Skeletal muscle satellite cell (primary cell): ENCODE measurements around the gene SOCS3.

Experiments used
- H3K27me3 ChIP-seq: 2 replicates; pipeline ENCODE4 v1.7.0; 2013; ENCODE audit warnings: low read length; ENCODE audit not compliant: control insufficient read depth, insufficient read depth
- H3K36me3 ChIP-seq: 2 replicates; pipeline ENCODE4 v1.7.0; 2013; ENCODE audit warnings: mild to moderate bottlenecking, control low read depth, low read length; ENCODE audit not compliant: insufficient read depth
- H3K4me1 ChIP-seq: 2 replicates; pipeline ENCODE4 v1.7.0; 2013; ENCODE audit warnings: low read length; ENCODE audit not compliant: control insufficient read depth, insufficient read depth
- H3K4me2 ChIP-seq: 2 replicates; pipeline ENCODE4 v1.7.0; 2013; ENCODE audit warnings: mild to moderate bottlenecking, low read length
- H3K4me3 ChIP-seq: 2 replicates; pipeline ENCODE4 v1.7.0; 2013; ENCODE audit warnings: low read length
- H3K9ac ChIP-seq: 2 replicates; pipeline ENCODE4 v1.7.0; 2013; ENCODE audit warnings: mild to moderate bottlenecking, low read depth, low read length, moderate library complexity
- H3K9me3 ChIP-seq: replicated peaks from 2 replicates; pipeline ENCODE4 v1.7.0; 2013; ENCODE audit warnings: mild to moderate bottlenecking, control low read depth, low read length

The SOCS3 gene

GRCh38 chr17:78375401-78376151, 15.7 kb upstream of the SOCS3 start:
- H3K4me3 ChIP-seq = peak overlapping the region; percentile 40
- peak overlapping the region; percentile 68 for H3K4me2 ChIP-seq
- H3K36me3 ChIP-seq = no peaks in the 10 kb centered on the region
- H3K4me1 ChIP-seq = peaks cover 51% of the 10 kb centered on the region
- no peaks in the 10 kb centered on the region for H3K9me3 ChIP-seq
- H3K9ac ChIP-seq = peak overlapping the region; percentile 58
- H3K27me3 ChIP-seq = no peaks in the 10 kb centered on the region

- Histone ChIP-seq H3K27me3 (no peaks in the 10 kb centered on the region), H3K4me1 (peaks cover 48% of the 10 kb centered on the region), H3K4me2 (peak overlapping the region; percentile 68), H3K36me3 (no peaks in the 10 kb centered on the region), H3K4me3 (peak overlapping the region; percentile 30), H3K9ac (peak overlapping the region; percentile 58), H3K9me3 (no peaks in the 10 kb centered on the region)
These were observed 14.9 kb upstream of the SOCS3 start for GRCh38 chr17:78374631-78375274.

- Histone ChIP-seq H3K9me3 (no peaks in the 10 kb centered on the region), H3K27me3 (no peaks in the 10 kb centered on the region), H3K4me3 (no peak overlapping the region), H3K4me2 (no peak overlapping the region), H3K9ac (no peak overlapping the region), H3K4me1 (peaks cover 42% of the 10 kb centered on the region), H3K36me3 (no peaks in the 10 kb centered on the region)
These were observed 14.3 kb upstream of the SOCS3 start for GRCh38 chr17:78374189-78374588.

GRCh38 chr17:78372841-78373240, 13.0 kb upstream of the SOCS3 start:
- Histone ChIP-seq H3K4me3 (no peak overlapping the region), H3K4me1 (peaks cover 37% of the 10 kb centered on the region), H3K9me3 (no peaks in the 10 kb centered on the region), H3K36me3 (no peaks in the 10 kb centered on the region), H3K27me3 (no peaks in the 10 kb centered on the region), H3K9ac (no peak overlapping the region), H3K4me2 (no peak overlapping the region)

GRCh38 chr17:78371056-78371455, 11.2 kb upstream of the SOCS3 start:
- Histone ChIP-seq H3K4me2 (no peak overlapping the region), H3K27me3 (peaks cover 6% of the 10 kb centered on the region), H3K9ac (no peak overlapping the region), H3K36me3 (no peaks in the 10 kb centered on the region), H3K9me3 (no peaks in the 10 kb centered on the region), H3K4me1 (peaks cover 28% of the 10 kb centered on the region), H3K4me3 (no peak overlapping the region)

GRCh38 chr17:78369791-78370381, 10.0 kb upstream of the SOCS3 start:
- Histone ChIP-seq H3K27me3 (peaks cover 7% of the 10 kb centered on the region), H3K9ac (no peak overlapping the region), H3K4me3 (no peak overlapping the region), H3K4me1 (peaks cover 25% of the 10 kb centered on the region), H3K9me3 (no peaks in the 10 kb centered on the region), H3K36me3 (no peaks in the 10 kb centered on the region), H3K4me2 (no peak overlapping the region)

- Histone ChIP-seq H3K36me3 (no peaks in the 10 kb centered on the region), H3K4me2 (no peak overlapping the region), H3K9me3 (no peaks in the 10 kb centered on the region), H3K27me3 (peaks cover 7% of the 10 kb centered on the region), H3K4me1 (peaks cover 16% of the 10 kb centered on the region), H3K9ac (no peak overlapping the region), H3K4me3 (no peak overlapping the region)
These were observed 9.1 kb upstream of the SOCS3 start for GRCh38 chr17:78368854-78369495.

- H3K36me3 ChIP-seq = no peaks in the 10 kb centered on the region
- H3K9me3 ChIP-seq = no peaks in the 10 kb centered on the region
- no peak overlapping the region for H3K4me3 ChIP-seq
- H3K4me1 ChIP-seq = peaks cover 15% of the 10 kb centered on the region
- peaks cover 7% of the 10 kb centered on the region for H3K27me3 ChIP-seq
- no peak overlapping the region for H3K4me2 ChIP-seq
- no peak overlapping the region for H3K9ac ChIP-seq
These were observed 8.5 kb upstream of the SOCS3 start for GRCh38 chr17:78368348-78368747.

GRCh38 chr17:78367193-78367592, 7.3 kb upstream of the SOCS3 start:
- H3K36me3 ChIP-seq = no peaks in the 10 kb centered on the region
- H3K9ac ChIP-seq = no peak overlapping the region
- H3K27me3 ChIP-seq = peaks cover 7% of the 10 kb centered on the region
- no peaks in the 10 kb centered on the region for H3K9me3 ChIP-seq
- H3K4me3 ChIP-seq = no peak overlapping the region
- H3K4me2 ChIP-seq = no peak overlapping the region
- H3K4me1 ChIP-seq = peaks cover 15% of the 10 kb centered on the region

GRCh38 chr17:78366109-78366848, 6.4 kb upstream of the SOCS3 start:
- H3K4me3 ChIP-seq = no peak overlapping the region
- peak overlapping the region; percentile 29 for H3K4me2 ChIP-seq
- H3K9me3 ChIP-seq = no peaks in the 10 kb centered on the region
- no peaks in the 10 kb centered on the region for H3K36me3 ChIP-seq
- H3K4me1 ChIP-seq = peaks cover 15% of the 10 kb centered on the region
- peaks cover 7% of the 10 kb centered on the region for H3K27me3 ChIP-seq
- peak overlapping the region; percentile 31 for H3K9ac ChIP-seq

GRCh38 chr17:78365561-78366108, 5.8 kb upstream of the SOCS3 start:
- Histone ChIP-seq H3K4me2 (no peak overlapping the region), H3K36me3 (no peaks in the 10 kb centered on the region), H3K9me3 (no peaks in the 10 kb centered on the region), H3K9ac (peak overlapping the region; percentile 31), H3K27me3 (peaks cover 7% of the 10 kb centered on the region), H3K4me3 (no peak overlapping the region), H3K4me1 (peaks cover 16% of the 10 kb centered on the region)
